NCI-H345 treated with DMSO at 0.1 percent for 48 hours (cell line): ENCODE results near the gene PRKG1.
"Not testable (repeated sequence)": the region's sequence is repeated elsewhere in the genome, so short reads cannot be mapped to it uniquely, and the experiment has no call there.

ENCODE experiments used
- DNase-seq: peaks from one replicate; lab custom pipeline; 2025; ENCODE audit not compliant: unreplicated experiment; lab: John Stamatoyannopoulos, UW

The PRKG1 gene

DNA sequence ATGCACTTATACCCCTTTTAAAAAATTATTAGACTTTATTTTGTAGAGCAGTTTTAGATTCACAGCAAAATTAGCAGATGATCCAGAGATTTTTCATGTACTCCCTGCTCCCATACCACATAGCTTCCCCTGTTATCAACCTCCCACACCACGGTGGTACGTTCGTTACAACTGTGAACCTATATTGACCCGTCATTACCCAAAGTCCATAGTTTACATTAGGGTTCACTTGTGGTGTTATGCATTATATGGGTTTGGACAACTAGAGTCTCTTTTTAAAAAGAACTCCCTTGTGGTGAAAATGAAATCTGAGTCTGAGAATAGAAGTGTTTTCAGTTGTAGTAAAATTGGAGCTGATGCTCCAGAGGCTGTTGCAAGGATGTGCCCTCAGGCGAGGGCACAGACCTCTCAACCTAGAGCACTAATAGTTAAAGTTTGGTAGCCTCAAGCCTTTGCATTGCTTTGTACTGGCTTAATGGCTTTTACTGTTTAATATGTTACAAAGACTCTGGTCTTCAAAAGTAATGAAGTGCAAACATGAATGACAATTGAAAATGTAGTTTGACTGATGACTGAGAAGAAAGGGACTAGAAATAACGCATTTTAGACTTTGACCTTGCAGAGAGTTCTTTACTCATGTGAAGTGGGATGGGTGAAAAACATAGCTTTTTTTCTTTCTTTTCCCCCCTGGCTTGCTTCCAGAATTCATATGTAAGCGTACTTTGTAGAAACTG, 655.7 kb downstream of the PRKG1 start:
- DNase-seq = no peak

DNA sequence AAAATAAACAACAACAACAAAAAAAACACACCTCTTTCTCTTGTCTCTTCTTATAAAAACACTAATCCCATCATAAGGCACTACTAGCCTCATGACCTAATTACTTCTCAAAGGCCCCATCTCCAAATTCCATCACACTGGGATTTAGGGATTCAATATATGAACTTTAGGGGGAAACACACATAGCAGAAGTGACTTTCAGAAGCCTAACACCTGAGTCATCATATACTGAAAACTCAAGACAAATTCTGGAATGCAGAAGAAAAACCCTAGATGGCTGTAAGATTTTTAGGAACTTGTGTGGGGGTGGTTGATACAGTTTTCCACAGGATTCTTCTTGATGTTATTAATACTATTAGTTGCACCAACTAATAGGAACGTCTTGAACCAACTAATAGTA, 658.8 kb downstream of the PRKG1 start:
- DNase-seq = no peak

GRCh38 chr10:51743146-51743545, 668.9 kb downstream of the PRKG1 start:
- DNase-seq = no peak

DNA sequence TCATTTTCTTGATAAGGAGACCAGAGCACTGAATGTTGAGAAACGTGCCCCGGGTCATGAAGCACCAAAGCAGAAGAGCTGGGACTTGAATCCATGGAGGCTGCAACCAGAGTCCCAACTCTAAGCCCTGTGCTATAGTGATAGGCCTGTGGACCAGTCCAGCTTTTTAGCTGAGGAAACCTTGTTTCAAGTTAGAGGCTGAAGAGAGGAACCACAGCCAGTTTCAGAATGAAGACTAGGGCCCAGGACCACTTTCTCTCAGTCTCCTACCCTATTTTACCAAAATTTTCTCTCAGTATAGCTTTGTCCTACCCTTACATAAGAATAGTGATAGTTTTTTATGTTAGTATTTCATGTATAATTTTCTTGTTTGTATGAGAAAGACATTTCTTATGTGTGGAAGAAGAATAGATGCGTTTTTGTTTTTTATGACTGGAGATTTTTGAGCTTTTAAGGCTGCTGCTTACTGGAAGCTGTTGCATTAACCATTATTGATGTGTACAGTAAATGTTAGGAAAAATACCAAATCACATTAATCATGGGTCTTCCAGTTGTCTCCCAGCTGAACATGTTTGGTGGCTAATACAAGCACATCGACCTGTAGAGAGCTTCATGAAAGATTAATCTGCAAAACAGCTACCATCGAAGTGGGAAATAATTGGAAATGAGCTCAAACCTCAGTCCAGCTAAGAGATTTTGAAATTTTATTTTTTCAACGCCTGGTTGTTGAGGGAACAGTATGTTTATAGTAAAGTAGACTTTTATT, 670.1 kb downstream of the PRKG1 start:
- DNase-seq = no peak

GRCh38 chr10:51745397-51745796, 671.1 kb downstream of the PRKG1 start:
- no peak for DNase-seq

DNA sequence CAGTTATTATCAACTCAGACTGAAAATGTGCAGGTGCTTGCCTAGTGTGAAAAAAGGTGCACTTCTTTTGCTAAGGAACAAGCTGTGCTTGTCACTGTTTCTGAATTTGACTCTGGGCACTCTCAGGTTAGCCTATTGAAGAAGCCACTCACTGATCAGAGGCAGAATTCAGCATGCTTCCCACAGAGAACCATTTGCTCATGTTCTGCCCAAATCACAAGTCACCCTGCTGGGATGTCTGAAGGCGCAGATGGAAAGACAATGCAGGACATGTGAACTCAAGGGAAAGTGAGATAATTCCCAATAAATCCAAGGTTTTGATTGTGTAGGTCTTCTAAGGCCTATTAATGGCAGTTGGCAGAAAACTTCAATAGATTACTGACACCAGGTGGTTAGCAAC, 672.9 kb downstream of the PRKG1 start:
- no peak for DNase-seq

GRCh38 chr10:51748959-51749358, 674.7 kb downstream of the PRKG1 start:
- DNase-seq = no peak

- no peak for DNase-seq
These were observed 684.1 kb downstream of the PRKG1 start for GRCh38 chr10:51758366-51758765.

- not testable (repeated sequence) for DNase-seq
These were observed 684.6 kb downstream of the PRKG1 start for GRCh38 chr10:51758838-51759237.

DNA sequence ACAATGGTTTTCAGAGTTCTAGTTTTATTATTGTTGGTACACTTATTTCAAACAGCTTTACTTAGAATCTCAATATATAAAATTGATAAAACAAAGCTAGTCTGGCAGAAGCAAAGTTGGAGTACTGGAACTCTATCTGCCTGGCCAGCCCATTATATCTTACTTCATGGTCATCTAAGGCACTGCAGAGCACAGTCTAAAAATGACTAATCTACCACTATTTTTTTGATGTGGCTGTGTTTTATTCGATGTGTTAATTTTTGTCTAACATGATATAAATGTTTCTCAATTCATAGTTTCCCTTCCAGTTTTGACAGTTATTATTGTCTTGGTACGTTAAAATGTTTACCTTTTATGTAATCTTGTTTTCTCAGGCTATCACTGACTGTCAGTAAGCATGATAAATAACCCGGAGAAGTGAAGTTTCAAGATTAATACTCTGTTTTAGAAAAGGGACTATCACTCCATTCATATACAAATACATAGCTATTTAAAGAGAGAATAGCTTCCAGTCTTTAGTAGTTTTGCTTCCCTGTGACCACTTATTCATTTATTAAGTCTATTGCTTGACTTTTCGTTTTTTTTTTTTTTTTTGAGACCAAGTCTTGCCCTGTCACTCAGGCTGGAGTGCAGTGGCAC, 685.7 kb downstream of the PRKG1 start:
- no peak for DNase-seq

GRCh38 chr10:51760864-51761640, 686.8 kb downstream of the PRKG1 start:
- no peak for DNase-seq

DNA sequence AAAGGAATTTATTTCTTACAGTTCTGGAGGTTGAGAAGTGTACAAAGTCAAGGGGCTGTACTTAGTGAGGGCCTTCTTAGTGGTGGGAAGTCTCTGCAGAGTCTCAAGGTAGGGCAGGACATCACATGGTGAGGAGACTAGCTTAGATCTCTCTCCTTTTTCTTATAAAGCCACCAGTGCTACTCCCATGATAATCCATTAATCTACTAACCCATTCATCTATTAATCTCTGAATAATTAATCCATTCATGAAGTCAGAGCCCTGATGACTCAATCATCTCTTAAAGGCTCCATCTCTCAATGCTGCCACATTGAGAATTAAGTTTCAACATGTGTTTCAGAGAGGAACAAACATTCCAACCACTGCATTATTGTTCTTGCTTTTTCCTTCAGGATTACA, 689.5 kb downstream of the PRKG1 start:
- DNase-seq = no peak

GRCh38 chr10:51765284-51765971, 691.1 kb downstream of the PRKG1 start:
- no peak for DNase-seq

- no peak for DNase-seq
These were observed 692.3 kb downstream of the PRKG1 start for GRCh38 chr10:51766423-51767102.

- no peak for DNase-seq
These were observed 692.9 kb downstream of the PRKG1 start for GRCh38 chr10:51767103-51767763.

- no peak for DNase-seq
These were observed 694.7 kb downstream of the PRKG1 start for GRCh38 chr10:51768886-51769465.

DNA sequence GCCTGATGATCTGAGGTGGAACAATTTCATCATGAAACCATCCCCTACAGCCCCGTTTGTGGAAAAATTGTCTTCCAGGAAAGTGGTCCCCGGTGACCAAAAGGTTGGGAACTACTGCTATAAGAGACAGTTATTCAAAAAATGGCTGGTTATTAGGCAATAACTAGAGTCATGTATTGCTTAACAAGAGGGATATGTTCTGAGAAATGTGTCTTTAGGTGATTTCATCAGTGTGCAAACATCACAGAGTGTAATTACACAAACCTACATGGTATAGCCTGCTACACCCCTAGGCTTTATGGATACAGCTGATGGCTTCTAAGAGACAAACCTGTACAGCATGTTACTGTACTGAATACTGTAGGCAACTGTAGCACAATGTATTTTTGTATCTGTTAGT, 696.4 kb downstream of the PRKG1 start:
- no peak for DNase-seq

DNA sequence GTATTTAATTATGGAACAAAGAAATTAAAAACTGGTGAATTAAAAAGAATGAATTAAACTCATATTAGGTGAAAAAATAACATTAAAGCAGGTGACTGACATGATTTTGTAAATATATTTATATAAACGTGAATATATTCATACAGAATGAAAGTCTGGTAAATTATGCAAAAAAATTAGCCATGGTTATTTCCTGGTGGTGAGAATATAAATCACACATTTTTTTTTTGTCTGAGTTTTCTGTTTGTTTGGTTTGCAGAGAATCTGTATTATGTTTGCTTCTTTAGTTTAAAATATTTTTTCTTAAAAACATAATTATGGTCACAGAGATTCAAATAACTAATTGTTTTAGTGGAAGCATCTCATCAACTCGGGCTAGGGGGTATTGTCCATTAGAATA, 698.1 kb downstream of the PRKG1 start:
- DNase-seq = no peak

- no peak for DNase-seq
These were observed 699.4 kb downstream of the PRKG1 start for GRCh38 chr10:51773681-51774080.
